PC-9 (cell line): ENCODE measurements around the gene PFKFB1. TPM values are rescaled to one million over a fixed set of nuclear protein-coding genes. Genes with fewer than 3 reads are reported as not detected.

Experiments
- BruUV-seq: library from RNA; stranded (reverse); fragments of 400-500 nt; replicated peaks from 2 replicates; lab custom pipeline; 2021; lab: Mats Ljungman, UMichigan
- CTCF ChIA-PET: fragments of 300-600 bp; sonication (Branson Sonifier 250); formaldehyde crosslinking; loops from one replicate; lab custom pipeline; 2022; ENCODE audit warnings: antibody characterized with exemption; lab: Charles Lee
- POLR2A ChIA-PET: fragments of 300-600 bp; sonication (Branson Sonifier 250); formaldehyde crosslinking; loops from one replicate; lab custom pipeline; 2022; ENCODE audit warnings: antibody characterized with exemption; ENCODE audit not compliant: unreplicated experiment; lab: Charles Lee
- DNase-seq, 2 experiments: peaks; one replicate each; pipeline versions ENCODE4 v3.0.0 to v3.0.0-alpha.2; 2015 to 2022; ENCODE audit warnings: mixed read lengths in 1 of 2
- H2AFZ ChIP-seq: fragments of 200-600 bp; sonication (generic); 2 replicates; pipeline ENCODE4 v1.8.1; 2017; ENCODE audit warnings: antibody characterized with exemption
- H3F3A ChIP-seq: fragments of 200-600 bp; sonication (generic); 2 replicates; pipeline ENCODE4 v1.8.1; 2017; ENCODE audit warnings: antibody characterized with exemption, mild to moderate bottlenecking, low read depth; ENCODE audit not compliant: insufficient read depth
- H3K27ac ChIP-seq: fragments of 200-600 bp; sonication (generic); 2 replicates; pipeline ENCODE4 v1.6.1; 2016; ENCODE audit warnings: mixed run types
- H3K27me3 ChIP-seq: fragments of 200-600 bp; sonication (generic); 2 replicates; pipeline ENCODE4 v1.6.1; 2016; ENCODE audit warnings: low read depth, mixed run types; ENCODE audit not compliant: insufficient read depth
- H3K36me3 ChIP-seq: fragments of 200-600 bp; sonication (generic); 2 replicates; pipeline ENCODE4 v1.6.1; 2016; ENCODE audit warnings: low read depth, mixed run types
- H3K4me1 ChIP-seq: fragments of 200-600 bp; sonication (generic); replicated peaks from 2 replicates; pipeline ENCODE4 v1.6.1; 2016; ENCODE audit warnings: mixed run types; ENCODE audit not compliant: insufficient read depth
- H3K4me2 ChIP-seq: fragments of 200-600 bp; sonication (generic); 2 replicates; pipeline ENCODE4 v1.6.1; 2017; ENCODE audit warnings: mixed run types
- H3K4me3 ChIP-seq: fragments of 200-600 bp; sonication (generic); 2 replicates; pipeline ENCODE4 v1.6.1; 2016; ENCODE audit warnings: mixed run types
- H3K79me2 ChIP-seq: fragments of 200-600 bp; sonication (generic); 2 replicates; pipeline ENCODE4 v1.6.1; 2017; ENCODE audit warnings: low read depth, mixed run types
- H3K9me2 ChIP-seq: fragments of 200-600 bp; sonication (generic); 2 replicates; pipeline ENCODE4 v1.8.1; 2017; ENCODE audit warnings: mild to moderate bottlenecking; ENCODE audit not compliant: insufficient read depth
- H3K9me3 ChIP-seq: fragments of 200-600 bp; sonication (generic); 2 replicates; pipeline ENCODE4 v1.8.1; 2016; ENCODE audit warnings: low read depth; ENCODE audit not compliant: insufficient read depth
- H4K20me1 ChIP-seq: fragments of 200-600 bp; sonication (generic); 2 replicates; pipeline ENCODE4 v1.8.1; 2017; ENCODE audit not compliant: insufficient read depth
- EZH2 ChIP-seq: fragments of 200-600 bp; sonication (generic); IDR thresholded peaks from 2 replicates; pipeline ENCODE4 v1.8.0; 2017; ENCODE audit warnings: antibody characterized with exemption, low read depth
- intact Hi-C: fragments of 100-400 bp; cut with micrococcal nuclease; formaldehyde crosslinking; loops from one replicate; pipeline ENCODE4 v1.10.0; 2022; ENCODE audit not compliant: unreplicated experiment
- total RNA-seq: library from RNA; stranded (reverse); gene quantifications from 2 replicates; pipeline ENCODE4 v1.2.3, GENCODE V29; 2021
- TF ChIP-seq, protein P1 (sequence below): fragments of 200-600 bp; sonication (generic); conservative IDR thresholded peaks from 2 replicates; pipeline ENCODE4 v1.6.1; 2017; ENCODE audit warnings: mixed run types, antibody characterized with exemption, mild to moderate bottlenecking, moderate library complexity

The PFKFB1 gene
- total RNA-seq, 1 experiment from 2014 or later = 0.74 TPM

DNA sequence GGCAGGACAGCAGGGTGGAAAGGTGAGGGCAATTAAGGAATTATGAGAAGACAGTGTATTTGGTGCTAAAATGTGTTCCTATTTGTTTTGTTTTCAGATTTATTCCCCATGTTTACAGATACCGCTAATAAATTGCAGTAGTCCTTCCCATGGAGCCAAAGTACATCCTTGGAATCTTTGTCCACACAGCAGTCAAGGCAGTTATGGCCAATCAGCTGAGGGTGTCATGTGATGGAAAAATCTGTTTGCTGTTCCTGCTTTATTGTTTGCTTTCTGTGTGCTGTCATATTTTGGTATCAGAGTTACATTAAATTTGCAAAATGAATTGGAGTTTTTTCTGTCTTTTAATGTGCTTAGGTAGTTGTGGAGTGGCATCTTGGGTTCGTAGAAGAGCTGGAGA lies 62.9 kb downstream of the PFKFB1 start:
- no peaks in the 10 kb centered on the region for H3K9me3 ChIP-seq
- CTCF ChIA-PET = no interaction called here
- no peak overlapping the region for H3K4me3 ChIP-seq
- H3F3A ChIP-seq = no peaks in the 10 kb centered on the region
- no peak overlapping the region for H2AFZ ChIP-seq
- no peak overlapping the region for H3K27ac ChIP-seq
- H3K4me1 ChIP-seq = no peaks in the 10 kb centered on the region
- no TSS peak for BruUV-seq
- H4K20me1 ChIP-seq = no peaks in the 10 kb centered on the region
- no peak for DNase-seq
- POLR2A ChIA-PET = no interaction called here
- H3K4me2 ChIP-seq = no peak overlapping the region
- no peaks in the 10 kb centered on the region for H3K79me2 ChIP-seq
- H3K36me3 ChIP-seq = no peaks in the 10 kb centered on the region
- no peaks in the 10 kb centered on the region for H3K27me3 ChIP-seq
- H3K9me2 ChIP-seq = no peaks in the 10 kb centered on the region
- intact Hi-C loops = no loop called here
- no peak for TF ChIP-seq EZH2
- TF ChIP-seq, protein P1, sequence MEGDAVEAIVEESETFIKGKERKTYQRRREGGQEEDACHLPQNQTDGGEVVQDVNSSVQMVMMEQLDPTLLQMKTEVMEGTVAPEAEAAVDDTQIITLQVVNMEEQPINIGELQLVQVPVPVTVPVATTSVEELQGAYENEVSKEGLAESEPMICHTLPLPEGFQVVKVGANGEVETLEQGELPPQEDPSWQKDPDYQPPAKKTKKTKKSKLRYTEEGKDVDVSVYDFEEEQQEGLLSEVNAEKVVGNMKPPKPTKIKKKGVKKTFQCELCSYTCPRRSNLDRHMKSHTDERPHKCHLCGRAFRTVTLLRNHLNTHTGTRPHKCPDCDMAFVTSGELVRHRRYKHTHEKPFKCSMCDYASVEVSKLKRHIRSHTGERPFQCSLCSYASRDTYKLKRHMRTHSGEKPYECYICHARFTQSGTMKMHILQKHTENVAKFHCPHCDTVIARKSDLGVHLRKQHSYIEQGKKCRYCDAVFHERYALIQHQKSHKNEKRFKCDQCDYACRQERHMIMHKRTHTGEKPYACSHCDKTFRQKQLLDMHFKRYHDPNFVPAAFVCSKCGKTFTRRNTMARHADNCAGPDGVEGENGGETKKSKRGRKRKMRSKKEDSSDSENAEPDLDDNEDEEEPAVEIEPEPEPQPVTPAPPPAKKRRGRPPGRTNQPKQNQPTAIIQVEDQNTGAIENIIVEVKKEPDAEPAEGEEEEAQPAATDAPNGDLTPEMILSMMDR = no peak

DNA sequence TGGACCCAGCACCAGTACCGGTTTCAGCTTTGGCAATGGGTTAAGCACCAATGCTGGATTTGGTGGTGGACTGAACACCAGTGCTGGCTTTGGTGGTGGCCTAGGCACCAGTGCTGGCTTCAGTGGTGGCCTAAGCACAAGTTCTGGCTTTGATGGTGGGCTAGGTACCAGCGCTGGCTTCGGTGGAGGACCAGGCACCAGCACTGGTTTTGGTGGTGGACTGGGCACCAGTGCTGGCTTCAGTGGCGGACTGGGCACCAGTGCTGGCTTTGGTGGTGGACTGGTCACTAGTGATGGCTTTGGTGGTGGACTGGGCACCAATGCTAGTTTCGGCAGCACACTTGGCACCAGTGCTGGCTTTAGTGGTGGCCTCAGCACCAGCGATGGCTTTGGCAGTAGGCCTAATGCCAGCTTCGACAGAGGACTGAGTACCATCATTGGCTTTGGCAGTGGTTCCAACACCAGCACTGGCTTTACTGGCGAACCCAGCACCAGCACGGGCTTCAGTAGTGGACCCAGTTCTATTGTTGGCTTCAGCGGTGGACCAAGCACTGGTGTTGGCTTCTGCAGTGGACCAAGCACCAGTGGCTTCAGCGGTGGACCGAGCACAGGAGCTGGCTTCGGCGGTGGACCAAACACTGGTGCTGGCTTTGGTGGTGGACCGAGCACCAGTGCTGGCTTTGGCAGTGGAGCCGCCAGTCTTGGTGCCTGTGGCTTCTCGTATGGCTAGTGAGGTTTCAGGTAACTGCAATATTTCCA lies 63.5 kb downstream of the PFKFB1 start:
- TF ChIP-seq EZH2 = no peak
- TF ChIP-seq, protein P1 = no peak
- ChIA-PET CTCF (no interaction called here), POLR2A (no interaction called here)
- DNase-seq = no peak
- Histone ChIP-seq H3K27ac (no peak overlapping the region), H3K36me3 (no peaks in the 10 kb centered on the region), H3K79me2 (no peaks in the 10 kb centered on the region), H3K4me3 (no peak overlapping the region), H4K20me1 (no peaks in the 10 kb centered on the region), H3K4me1 (no peaks in the 10 kb centered on the region), H3F3A (no peaks in the 10 kb centered on the region), H3K9me3 (no peaks in the 10 kb centered on the region), H3K9me2 (no peaks in the 10 kb centered on the region), H3K4me2 (no peak overlapping the region), H3K27me3 (no peaks in the 10 kb centered on the region), H2AFZ (no peak overlapping the region)
- intact Hi-C loops = no loop called here
- no TSS peak for BruUV-seq

DNA sequence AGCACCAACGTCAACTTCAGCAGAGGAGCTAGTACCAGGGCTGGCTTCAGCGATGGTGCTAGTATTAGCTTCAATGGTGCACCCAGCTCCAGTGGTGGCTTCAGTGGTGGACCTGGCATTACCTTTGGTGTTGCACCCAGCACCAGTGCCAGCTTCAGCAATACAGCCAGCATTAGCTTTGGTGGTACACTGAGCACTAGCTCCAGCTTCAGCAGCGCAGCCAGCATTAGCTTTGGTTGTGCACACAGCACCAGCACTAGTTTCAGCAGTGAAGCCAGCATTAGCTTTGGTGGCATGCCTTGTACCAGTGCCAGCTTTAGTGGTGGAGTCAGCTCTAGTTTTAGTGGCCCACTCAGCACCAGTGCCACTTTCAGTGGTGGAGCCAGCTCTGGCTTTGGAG lies 65.1 kb downstream of the PFKFB1 start:
- CTCF ChIA-PET = no interaction called here
- H3K9me3 ChIP-seq = no peaks in the 10 kb centered on the region

More for the DNA sequence above, 65.1 kb downstream of the PFKFB1 start:
- Histone ChIP-seq H2AFZ (no peak overlapping the region), H3K27me3 (peaks cover 3% of the 10 kb centered on the region; the same call in 1 of the 2 replicates), H3K79me2 (no peaks in the 10 kb centered on the region), H3F3A (no peaks in the 10 kb centered on the region), H3K4me3 (no peak overlapping the region), H3K4me2 (no peak overlapping the region), H3K4me1 (no peaks in the 10 kb centered on the region), H4K20me1 (no peaks in the 10 kb centered on the region), H3K36me3 (no peaks in the 10 kb centered on the region), H3K27ac (no peak overlapping the region), H3K9me2 (no peaks in the 10 kb centered on the region)
- no TSS peak for BruUV-seq
- TF ChIP-seq EZH2 = no peak
- TF ChIP-seq, protein P1 = no peak
- POLR2A ChIA-PET = no interaction called here
- no peak for DNase-seq
- intact Hi-C loops = no loop called here
